Right ventricle myocardium superior (tissue), 1 donor: ENCODE results near the gene HEPHL1. TPM values are rescaled to one million over a fixed set of nuclear protein-coding genes. Genes with fewer than 3 reads are reported as not detected.
"Not testable (repeated sequence)": the region's sequence is repeated elsewhere in the genome, so short reads cannot be mapped to it uniquely, and the experiment has no call there.

Experiments used
- ATAC-seq: fragments of 200-7000 bp; cut with Tn5 transposase; one replicate; pipeline ENCODE4 v1.9.1; 2020; ENCODE audit warnings: mild to moderate bottlenecking; ENCODE audit not compliant: poor library complexity
- DNase-seq: peaks from one replicate; pipeline ENCODE4 v3.0.0-alpha.2; 2020
- intact Hi-C: fragments of 100-400 bp; cut with DNase I; formaldehyde crosslinking; loops from one replicate; pipeline ENCODE4 v1.11.2; 2022
- total RNA-seq: library from RNA; stranded (reverse); fragmentation: NEBNext Ultra II Directional; extraction: Animal tissue kit (Norgen Biotek cat#: 25700); gene quantifications from one replicate; pipeline ENCODE4 v1.2.1, GENCODE V29; 2021
- donor health status: DM: no; HTN: yes; CAD: no; lungs with severe emphysema.

The HEPHL1 gene
- total RNA-seq, 1 donor from 2014 or later: not detected

DNA sequence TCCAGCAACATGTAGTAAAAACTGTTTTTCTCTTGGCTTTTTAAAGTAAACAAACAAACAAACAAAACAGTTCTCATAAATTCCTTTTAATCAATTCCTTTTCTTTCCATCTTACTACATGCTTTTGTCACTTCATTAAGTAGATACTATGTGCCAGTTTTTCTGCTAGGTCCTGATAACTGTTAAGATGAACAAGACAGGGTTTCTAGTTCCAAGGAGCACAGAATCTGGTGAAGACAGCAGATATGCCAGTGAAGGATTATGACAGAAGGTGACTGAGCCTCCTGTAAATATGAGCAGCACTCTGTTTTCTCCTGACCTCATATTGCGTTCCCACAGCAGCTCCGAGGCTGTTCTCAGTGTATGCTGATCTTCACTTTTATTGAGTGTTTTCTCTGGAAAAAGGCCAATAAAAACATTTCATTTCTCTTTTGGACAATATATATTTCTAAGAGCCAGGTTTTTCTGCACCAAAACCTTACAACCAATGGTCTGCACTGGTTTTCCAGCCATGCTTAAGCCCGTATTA lies 45.8 kb downstream of the HEPHL1 start:
- intact Hi-C loops: no loop called here
- no peak for DNase-seq
- ATAC-seq: no peak

DNA sequence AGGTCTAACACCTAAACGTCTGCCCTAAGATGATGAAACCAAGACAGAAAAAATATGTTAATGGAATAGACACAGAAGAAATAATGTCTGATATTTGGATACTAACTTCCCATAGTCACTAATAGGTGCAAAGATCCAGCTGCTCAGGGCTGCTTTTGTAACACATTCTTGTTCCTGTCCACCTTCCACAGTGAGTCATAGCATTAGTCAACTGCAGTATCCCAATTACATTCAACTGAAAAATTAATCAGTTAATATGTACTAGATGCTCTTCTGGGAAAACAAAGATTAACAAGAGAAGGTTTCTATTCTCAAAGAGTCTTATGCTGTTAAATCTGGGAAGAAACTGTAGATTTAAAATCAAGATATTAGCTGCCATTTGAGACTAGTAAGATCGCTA lies 47.6 kb downstream of the HEPHL1 start:
- DNase-seq (no peak), ATAC-seq (no peak)
- intact Hi-C loops: no loop called here

DNA sequence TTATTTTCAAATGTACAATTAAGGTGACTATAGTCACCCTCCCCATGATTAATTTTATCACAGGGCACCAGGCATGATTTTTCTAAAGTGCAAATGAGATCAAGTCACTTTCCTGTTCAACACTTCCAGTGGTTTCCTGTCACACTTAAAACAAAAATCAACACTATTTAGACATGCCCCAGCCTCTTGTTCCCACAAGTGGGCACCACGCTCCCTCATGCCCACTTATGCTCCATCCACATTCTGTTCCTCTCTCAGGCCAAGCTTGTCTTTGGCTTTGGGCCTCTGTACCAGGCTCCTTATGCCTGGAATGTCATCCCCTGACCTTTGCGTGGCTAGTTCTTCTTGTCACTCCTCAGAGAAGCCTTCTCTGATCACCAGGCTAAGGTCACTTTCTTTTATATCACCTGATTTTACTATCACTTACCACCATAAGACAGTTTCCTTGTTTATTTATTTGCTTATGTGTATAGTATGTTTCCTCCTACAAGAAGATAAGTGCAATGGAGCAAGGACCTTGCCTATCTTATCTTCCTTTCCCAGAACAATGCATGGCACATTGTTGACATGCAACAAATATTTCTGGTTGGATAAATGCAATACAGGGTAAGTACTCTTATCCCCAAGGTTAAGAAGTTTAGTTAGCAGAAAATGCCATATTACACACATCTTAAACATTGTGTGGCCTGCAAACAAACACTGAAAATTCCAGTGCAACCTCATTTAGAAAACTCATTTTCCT lies 56.6 kb downstream of the HEPHL1 start:
- no peak for DNase-seq
- intact Hi-C loops: no loop called here
- peak; percentile 77 for ATAC-seq

DNA sequence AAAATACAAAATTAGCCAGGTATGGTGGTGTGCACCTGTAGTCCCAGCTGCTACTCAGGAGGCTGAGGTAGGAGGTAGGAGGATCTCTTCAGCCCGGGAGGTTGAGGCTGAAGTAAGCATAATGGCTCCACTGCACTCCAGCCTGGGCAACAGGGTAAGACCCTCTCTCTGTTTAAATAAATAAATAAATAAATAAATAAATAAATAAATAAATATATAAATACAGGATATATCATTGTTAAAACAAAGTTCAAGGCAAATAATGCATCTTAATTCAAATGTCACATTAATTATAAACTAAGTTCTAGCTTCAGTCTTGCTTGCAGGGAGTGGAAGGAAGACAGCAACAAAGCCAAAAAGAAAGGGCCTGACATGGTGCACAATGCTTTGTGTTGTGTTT lies 63.0 kb downstream of the HEPHL1 start:
- ATAC-seq (no peak), DNase-seq (no peak)
- intact Hi-C loops: no loop called here

DNA sequence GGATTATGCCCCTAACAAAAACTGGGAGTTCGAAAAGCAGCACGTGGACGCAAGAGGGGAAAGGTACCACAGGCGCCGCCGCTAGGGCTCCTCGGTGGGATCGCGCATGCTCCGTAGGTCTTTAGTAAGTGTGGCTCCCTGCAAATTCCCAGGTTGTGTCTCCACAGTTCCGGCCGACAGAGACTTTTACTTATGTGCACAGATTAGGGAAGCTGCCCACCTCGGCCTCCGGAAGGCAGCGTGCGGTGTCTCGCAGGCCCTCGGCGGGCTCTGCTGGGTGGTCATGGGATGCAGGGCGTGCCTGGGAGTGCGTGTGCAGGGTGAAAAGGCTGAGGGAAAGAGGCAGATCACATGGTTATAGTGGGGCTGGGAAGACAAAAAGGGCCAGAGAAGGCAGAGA lies 67.8 kb downstream of the HEPHL1 start:
- intact Hi-C loops: no loop called here
- DNase-seq (no peak), ATAC-seq (no peak)

DNA sequence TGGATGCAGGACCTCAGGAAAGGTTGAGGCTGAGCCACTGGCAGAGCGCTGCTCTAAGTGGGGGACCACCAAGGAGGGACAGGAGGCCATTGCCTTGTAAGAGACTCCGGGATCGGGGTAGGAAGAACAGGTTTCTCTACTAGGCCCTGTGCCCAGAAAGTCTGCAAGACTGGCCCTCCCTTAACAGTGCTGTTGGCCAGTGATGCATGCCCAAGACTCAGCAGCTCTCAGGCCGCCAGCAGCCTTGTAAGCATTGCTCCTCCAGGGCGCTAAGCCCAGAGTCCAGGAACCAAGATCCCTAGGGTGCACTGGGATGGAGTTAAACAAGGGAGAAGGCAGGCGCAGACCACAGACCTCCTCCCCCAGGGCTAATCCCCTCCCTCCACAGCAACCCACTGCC lies 68.2 kb downstream of the HEPHL1 start:
- no peak for DNase-seq
- intact Hi-C loops: no loop called here
- ATAC-seq: no peak

DNA sequence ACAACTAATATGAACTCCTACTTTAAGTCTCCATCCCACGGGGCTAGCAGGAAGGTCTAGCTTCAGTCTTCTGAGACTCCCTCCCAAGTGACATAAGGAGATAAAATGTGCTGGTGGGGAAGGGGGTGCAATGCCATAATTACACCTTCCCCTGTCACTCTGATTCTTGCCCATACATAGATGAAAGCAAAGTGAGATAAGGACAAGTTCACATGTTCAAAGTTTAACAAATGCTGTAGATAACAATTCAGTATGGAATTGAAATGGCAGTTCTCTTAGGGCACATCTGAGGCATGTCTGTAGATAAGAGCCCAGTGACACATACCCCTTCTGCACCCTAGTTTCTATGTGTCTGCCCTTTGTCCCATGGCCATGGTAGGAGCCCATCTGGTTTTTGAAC lies 69.2 kb downstream of the HEPHL1 start:
- DNase-seq (no peak), ATAC-seq (no peak)
- intact Hi-C loops: no loop called here

DNA sequence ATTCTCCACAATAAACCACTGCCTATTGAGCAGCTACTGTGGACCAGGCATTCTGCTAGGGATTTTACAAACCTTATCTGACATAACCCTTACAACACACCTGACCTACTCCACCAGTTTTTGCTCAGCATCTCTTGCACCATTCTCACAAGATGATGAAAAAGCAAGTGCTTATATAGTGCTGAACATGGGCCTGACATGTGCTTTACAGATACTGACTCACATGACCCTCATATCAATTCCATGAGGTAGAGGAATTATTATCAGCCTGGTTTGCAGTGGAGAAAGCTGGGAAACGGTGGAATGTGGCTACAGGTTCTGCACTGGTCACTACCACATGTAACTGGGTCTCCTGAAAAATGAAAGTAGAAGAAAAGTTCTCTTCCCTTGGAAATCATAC lies 69.9 kb downstream of the HEPHL1 start:
- ATAC-seq: no peak
- no peak for DNase-seq
- intact Hi-C loops: no loop called here

DNA sequence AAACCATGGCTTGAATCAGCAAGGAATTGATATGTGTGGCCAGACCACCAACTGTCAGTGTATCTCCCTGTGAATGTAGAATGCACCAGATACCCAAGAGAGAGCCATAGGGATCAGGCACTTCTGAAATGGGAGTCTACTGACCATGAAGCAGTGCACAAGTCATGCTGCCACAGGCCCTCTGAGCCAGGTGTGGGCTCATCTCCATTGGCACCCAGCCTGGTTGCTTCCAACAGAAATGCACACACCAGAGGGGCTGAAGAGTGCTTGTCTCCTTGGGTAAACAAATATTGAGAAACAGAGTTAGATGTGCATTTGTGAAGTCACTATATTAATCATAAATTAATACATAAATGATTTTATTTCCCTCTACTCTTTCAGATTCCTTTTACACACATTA lies 79.1 kb downstream of the HEPHL1 start:
- ATAC-seq: no peak
- intact Hi-C loops: no loop called here
- DNase-seq: no peak

DNA sequence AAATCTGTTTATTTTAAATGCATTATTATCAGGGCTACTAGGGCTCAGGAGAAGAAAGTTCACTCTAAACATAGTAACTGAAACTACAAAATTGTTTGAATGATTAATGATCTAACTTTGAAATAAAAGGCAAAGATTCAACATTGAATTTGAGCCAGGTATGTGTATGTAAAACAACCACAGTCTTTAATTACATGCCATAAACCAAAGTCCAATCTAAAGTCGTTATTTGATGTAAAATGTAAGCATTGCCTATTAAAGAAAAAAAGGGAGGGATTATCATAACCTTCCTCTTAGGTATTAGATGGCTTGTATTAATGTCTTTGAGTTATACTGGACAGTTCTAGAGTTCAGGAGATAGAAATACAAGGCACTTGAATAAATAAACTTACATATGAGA lies 82.3 kb downstream of the HEPHL1 start:
- intact Hi-C loops: no loop called here
- no peak for ATAC-seq
- DNase-seq: no peak

DNA sequence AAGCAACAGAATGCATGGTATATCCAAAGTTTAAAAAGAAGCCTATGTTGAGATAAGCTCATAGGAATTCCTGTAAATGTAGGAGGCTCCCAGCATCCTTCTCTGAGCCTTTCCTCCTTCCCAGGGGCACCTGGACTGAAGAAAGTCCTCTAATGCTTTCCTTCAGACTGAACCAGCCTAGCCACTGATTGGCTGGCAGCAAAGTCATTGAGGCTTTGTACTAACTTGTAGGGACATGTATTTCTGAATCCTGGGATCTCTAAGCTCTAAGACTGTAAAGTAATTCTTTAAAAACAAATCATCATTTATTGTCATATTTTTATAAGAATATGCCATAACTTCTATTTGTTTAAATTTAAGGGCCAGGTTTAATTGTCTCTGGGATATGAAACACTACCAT lies 83.6 kb downstream of the HEPHL1 start:
- ATAC-seq (no peak), DNase-seq (no peak)
- intact Hi-C loops: no loop called here

DNA sequence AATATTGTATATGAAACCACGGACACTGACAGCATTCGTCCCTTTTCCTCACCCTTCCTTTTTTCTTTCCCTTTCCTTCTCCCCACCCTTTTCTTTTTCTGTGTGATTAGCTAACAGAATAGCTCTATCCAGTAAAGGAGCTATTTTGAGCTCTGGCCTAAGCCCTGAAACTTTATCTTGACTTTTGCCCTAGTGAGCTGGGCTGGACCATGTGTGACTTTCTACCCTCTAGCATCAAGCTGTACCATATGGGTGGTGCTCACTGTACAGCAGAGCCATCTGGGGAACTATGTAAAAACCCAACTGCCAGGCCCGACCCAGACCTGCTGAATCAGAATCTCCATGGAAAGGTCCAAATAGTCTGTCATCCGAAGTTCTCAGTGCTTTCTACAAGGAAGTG lies 85.6 kb downstream of the HEPHL1 start:
- DNase-seq (no peak), ATAC-seq (peak; percentile 97)
- intact Hi-C loops: no loop called here

DNA sequence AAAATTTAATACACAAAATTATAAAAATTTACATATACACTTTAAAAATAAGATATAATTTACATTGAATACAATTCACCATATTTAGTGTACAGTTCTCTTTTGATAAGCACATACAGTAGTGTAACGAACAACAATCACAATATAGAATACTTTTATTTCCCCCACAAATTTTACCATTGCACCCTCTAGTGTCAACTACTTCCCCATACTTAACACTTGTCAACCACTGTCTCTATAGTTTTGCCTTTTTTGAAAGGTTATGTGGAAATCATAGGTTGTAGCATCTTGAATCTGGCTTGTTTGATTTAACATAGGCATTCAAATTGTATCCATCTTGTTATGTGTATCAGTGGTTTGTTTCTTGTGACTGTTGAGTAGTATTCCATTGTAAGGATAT lies 86.2 kb downstream of the HEPHL1 start:
- intact Hi-C loops: no loop called here
- ATAC-seq: no peak
- no peak for DNase-seq

DNA sequence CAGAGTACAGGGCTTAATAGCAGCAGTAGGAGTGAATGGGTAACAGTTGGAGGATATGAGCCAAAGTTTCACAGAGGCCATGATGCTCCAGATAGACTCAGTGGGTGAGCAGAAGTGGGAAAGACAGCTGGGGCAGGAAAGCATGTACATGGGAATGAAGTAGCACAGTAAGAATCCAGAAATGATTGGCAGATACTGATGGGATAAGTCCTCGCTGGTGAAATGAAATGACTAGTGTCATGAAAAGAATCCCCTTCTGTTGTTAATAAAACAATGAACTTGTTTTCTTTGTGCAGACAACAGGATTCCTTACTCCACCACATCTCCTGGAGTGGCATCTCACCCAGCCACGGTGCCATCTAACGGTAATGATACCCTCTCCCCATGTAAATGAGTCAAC lies 90.1 kb downstream of the HEPHL1 start:
- no peak for DNase-seq
- intact Hi-C loops: no loop called here
- no peak for ATAC-seq

DNA sequence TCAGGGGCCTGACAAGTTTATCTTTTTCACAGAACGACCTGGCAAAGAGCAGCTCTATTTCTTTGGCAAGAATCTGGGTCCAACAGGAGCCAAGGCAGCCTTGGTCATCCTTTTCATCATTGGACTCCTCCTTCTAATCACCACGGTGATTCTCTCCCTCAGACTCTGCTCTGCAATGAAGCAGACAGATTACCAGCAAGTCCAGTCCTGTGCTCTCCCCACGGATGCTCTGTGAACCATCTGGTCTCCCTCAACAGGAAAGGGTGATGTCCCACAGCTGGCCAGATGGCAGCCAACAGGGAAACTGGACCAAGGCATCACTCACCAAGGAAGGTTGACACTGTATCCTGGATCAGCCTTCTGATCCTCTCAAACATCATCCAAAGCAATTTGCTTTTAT lies 90.5 kb downstream of the HEPHL1 start:
- DNase-seq: peak; percentile 55
- intact Hi-C loops: no loop called here
- peak; percentile 86 for ATAC-seq

DNA sequence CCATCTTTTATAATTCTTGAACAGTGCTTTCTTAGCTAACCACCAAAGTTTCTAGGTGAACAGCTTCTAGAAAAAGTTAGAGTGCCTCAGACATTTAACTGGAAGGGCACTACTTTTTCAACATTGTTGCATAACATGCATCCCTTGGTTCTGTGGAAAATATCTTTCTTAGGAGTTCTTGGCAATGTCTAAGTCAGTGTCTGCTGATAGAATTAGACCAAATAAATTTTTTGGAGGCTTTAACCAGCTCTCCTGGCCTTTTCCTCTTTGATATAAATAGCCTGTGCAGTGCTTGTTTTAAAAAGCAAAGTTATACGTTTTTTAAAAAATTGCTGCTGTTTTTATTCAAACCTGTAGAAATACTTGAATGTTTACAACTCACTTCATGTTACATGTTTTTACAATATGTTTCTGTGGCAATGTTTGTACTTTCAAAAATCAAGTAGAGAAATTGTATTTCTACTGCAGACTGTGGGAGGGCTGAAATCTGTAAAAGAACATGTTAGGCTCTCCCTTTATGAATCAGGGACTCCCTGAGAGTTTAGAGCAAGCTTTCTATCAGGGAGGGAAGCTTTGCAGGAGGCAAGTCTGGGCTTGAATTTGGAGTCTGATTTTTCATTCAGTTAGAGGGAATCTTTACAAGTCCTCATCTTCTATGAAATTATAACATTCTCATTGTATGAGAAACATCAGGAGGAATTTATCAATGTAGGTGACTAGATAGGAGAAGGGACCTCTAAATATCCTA lies 91.2 kb downstream of the HEPHL1 start:
- intact Hi-C loops: no loop called here
- ATAC-seq (peak; percentile 82), DNase-seq (no peak)

DNA sequence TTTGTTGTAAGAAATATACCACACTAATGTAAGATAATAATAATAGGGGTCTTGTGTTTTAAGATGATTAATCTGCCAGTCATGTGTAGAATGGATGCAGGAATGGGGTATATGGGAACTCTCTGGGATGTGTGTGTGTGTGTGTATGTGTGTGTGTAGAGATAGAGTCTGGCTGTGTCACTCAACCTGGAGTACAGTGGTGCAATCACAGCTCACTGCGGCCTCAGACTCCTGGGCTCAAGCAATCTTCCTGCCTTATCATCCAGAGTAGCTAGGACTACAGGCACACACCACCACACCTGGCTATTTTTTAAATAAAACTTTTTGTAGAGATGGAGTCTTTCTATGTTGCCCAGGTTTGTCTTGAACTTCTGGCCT lies 96.0 kb downstream of the HEPHL1 start:
- ATAC-seq: no peak
- DNase-seq: no peak
- intact Hi-C loops: no loop called here

DNA sequence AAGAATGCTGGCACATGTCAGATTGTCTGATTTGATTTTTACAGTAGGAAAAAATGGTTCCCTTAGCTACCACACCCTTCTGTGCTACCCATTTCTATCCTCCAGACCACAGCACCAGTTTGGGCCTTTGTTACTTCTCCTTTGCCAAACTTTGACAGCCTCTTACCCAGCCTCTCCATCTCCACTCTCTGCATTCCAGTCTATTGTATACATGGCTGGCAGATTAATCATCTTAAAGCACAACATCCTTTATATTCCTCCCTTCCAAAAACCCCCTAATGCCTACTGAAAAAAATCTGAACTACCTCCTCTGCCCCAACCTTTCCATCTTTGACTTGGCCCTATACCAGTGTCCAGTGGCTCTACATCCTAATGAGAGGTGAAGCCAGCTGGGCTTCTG lies 96.7 kb downstream of the HEPHL1 start:
- intact Hi-C loops: no loop called here
- DNase-seq (no peak), ATAC-seq (no peak)

DNA sequence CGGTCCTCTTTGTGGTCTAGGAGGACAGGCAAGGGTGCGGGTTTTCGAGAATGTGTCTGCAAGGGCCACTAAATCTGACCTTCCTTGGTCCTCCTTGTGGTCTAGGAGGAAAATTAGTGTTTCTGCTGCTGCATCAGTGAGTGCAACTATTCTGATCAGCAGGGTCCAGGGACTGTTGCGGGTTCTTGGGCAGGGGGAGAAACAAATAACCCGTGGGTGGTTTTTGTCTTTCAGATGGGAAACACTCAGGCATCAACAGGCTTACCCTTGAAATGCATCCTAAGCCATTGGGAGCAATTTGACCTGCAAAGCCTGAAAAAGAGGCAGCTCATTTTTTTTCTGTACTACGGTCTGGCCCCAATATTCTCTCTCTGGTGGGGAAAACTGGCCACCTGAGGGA lies 98.5 kb downstream of the HEPHL1 start:
- intact Hi-C loops, DNase-seq, ATAC-seq: not testable (repeated sequence)

DNA sequence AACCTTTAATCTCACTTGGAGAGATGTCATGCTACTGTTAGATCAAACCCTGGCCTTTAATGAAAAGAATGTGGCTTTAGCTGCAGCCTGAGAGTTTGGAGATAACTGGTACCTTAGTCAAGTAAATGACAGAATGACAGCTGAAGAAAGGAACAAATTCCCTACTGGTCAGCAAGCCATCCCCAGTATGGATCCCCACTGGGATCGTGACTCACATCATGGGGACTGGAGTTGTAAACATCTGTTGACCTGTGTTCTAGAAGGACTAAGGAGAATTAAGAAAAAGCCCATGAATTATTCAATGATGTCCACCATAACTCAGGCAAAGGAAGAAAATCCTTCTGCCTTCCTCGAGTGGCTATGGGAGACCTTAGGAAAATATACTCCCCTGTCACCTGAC lies 99.4 kb downstream of the HEPHL1 start:
- intact Hi-C loops, ATAC-seq, DNase-seq: not testable (repeated sequence)
